Measurements from ENCODE around the gene DUSP12.
A peak's percentile ranks its signal among the peaks of the same experiment; 100 is the strongest.
"Not testable (repeated sequence)": the region's sequence is repeated elsewhere in the genome, so short reads cannot be mapped to it uniquely, and the experiment has no call there.

DUSP12 gene

GRCh38 chr1:161749509-161750407 is at the start of gene DUSP12:
TSS of gene DUSP12 (plus strand) at chr1:161749786. CDS start at chr1:161749802, 16 bp downstream.
- DNase-seq: peak in 55 of 56 donors; percentile 49 to 96 (median 87)

- no peak for DNase-seq
Measured at GRCh38 chr1:161702250-161702649, 47.3 kb upstream of the DUSP12 start.

- DNase-seq: no peak
Measured at GRCh38 chr1:161705537-161705936, 44.0 kb upstream of the DUSP12 start.

- no peak for DNase-seq
Measured at GRCh38 chr1:161706113-161706481, 43.5 kb upstream of the DUSP12 start.

GRCh38 chr1:161706482-161707347 is 42.9 kb upstream of the DUSP12 start, which contains the start of gene FCRLA:
TSS of gene FCRLA (plus strand) at chr1:161707229. CDS start at chr1:161707265, 36 bp downstream.
- peak in 23 of 56 donors; percentile 2 to 52 (median 20) for DNase-seq

GRCh38 chr1:161707503-161707902 is 42.1 kb upstream of the DUSP12 start:
- DNase-seq: no peak

GRCh38 chr1:161709373-161709772 is 40.2 kb upstream of the DUSP12 start:
- no peak for DNase-seq

GRCh38 chr1:161710560-161710959 is 39.0 kb upstream of the DUSP12 start:
- no peak for DNase-seq

- DNase-seq: no peak
Measured at GRCh38 chr1:161718559-161719324, 30.8 kb upstream of the DUSP12 start.

GRCh38 chr1:161719325-161719611 is 30.3 kb upstream of the DUSP12 start:
- DNase-seq: no peak

GRCh38 chr1:161720422-161720821 is 29.2 kb upstream of the DUSP12 start:
- DNase-seq: no peak

GRCh38 chr1:161720956-161721737 is 28.4 kb upstream of the DUSP12 start, which contains the start of gene FCRLB:
TSS of gene FCRLB (plus strand) at chr1:161721544. CDS start at chr1:161722673, 1,129 bp downstream.
- DNase-seq: no peak

GRCh38 chr1:161721738-161722343 is 27.7 kb upstream of the DUSP12 start:
- no peak for DNase-seq

GRCh38 chr1:161722406-161722805 is 27.2 kb upstream of the DUSP12 start:
- no peak for DNase-seq

- no peak for DNase-seq
Measured at GRCh38 chr1:161723459-161724141, 26.0 kb upstream of the DUSP12 start.

- DNase-seq: not testable (repeated sequence)
Measured at GRCh38 chr1:161725258-161725907, 24.2 kb upstream of the DUSP12 start.

- peak in 29 of 56 donors; percentile 5 to 71 (median 38) for DNase-seq
Measured at GRCh38 chr1:161725908-161726472, 23.6 kb upstream of the DUSP12 start.

- DNase-seq: peak in 52 of 56 donors; percentile 16 to 84 (median 59)
Measured at GRCh38 chr1:161726473-161727255, 22.9 kb upstream of the DUSP12 start.
